Progenitor cell of endocrine pancreas (in vitro differentiated cells): Measurements from ENCODE around the gene ETAA1. TPM values are rescaled to one million over a fixed set of nuclear protein-coding genes. Genes with fewer than 3 reads are reported as not detected.
A peak's percentile ranks its signal among the peaks of the same experiment; 100 is the strongest.

Experiments
- DNase-seq: peaks from one replicate; pipeline ENCODE4 v3.0.0; 2021; ENCODE audit warnings: low spot score; ENCODE audit not compliant: unreplicated experiment
- H3K27ac Mint-ChIP-seq: 2 replicates; pipeline ENCODE4 v1.8.0; 2021; ENCODE audit warnings: mild to moderate bottlenecking, moderate library complexity, mixed read lengths
- H3K27me3 Mint-ChIP-seq: 2 replicates; pipeline ENCODE4 v1.8.0; 2021; ENCODE audit warnings: mixed read lengths
- H3K36me3 Mint-ChIP-seq: 2 replicates; pipeline ENCODE4 v1.8.0; 2022; ENCODE audit warnings: mixed read lengths; ENCODE audit not compliant: insufficient read depth
- H3K4me1 Mint-ChIP-seq: 2 replicates; pipeline ENCODE4 v1.8.0; 2021; ENCODE audit warnings: low read depth, mixed read lengths
- H3K4me3 Mint-ChIP-seq: 2 replicates; pipeline ENCODE4 v1.8.0; 2021; ENCODE audit warnings: low read depth, mild to moderate bottlenecking, moderate library complexity, mixed read lengths
- H3K9me3 Mint-ChIP-seq: 2 replicates; pipeline ENCODE4 v1.8.0; 2021; ENCODE audit warnings: low read depth, mixed read lengths
- total RNA-seq: library from RNA; stranded (reverse); gene quantifications from 2 replicates; pipeline ENCODE4 v1.2.1, GENCODE V29; 2021
- TF ChIP-seq, protein P1 (sequence below): fragments of 200-600 bp; sonication (generic); IDR thresholded peaks from one replicate; pipeline ENCODE4 v1.5.0; 2021; ENCODE audit warnings: antibody characterized with exemption, mild to moderate bottlenecking; ENCODE audit not compliant: unreplicated experiment

ETAA1 gene
- total RNA-seq, 1 donor from 2014 or later: 24.3 TPM

DNA sequence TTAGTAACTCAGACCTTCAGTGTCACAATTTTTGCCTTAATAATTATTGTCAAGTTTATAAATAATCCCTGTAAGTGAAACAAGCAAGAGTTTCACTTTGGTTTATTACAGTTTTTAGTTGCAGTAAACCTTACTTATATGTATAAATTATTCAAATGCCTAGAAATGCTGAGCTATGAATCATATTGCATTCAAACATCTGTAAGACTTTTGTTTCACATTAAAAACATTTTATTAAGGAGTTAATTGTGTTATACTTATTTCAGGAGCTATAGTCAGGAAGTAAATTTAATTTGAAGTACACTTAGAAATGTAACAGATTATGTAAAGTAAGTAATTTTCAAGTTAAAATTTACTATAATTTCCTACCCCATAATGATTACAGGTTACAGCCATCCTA lies 3.9 kb upstream of the ETAA1 start:
- TF ChIP-seq, protein P1, sequence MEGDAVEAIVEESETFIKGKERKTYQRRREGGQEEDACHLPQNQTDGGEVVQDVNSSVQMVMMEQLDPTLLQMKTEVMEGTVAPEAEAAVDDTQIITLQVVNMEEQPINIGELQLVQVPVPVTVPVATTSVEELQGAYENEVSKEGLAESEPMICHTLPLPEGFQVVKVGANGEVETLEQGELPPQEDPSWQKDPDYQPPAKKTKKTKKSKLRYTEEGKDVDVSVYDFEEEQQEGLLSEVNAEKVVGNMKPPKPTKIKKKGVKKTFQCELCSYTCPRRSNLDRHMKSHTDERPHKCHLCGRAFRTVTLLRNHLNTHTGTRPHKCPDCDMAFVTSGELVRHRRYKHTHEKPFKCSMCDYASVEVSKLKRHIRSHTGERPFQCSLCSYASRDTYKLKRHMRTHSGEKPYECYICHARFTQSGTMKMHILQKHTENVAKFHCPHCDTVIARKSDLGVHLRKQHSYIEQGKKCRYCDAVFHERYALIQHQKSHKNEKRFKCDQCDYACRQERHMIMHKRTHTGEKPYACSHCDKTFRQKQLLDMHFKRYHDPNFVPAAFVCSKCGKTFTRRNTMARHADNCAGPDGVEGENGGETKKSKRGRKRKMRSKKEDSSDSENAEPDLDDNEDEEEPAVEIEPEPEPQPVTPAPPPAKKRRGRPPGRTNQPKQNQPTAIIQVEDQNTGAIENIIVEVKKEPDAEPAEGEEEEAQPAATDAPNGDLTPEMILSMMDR: no peak
- Mint-ChIP-seq H3K36me3 (no peaks in the 10 kb centered on the region), H3K9me3 (no peaks in the 10 kb centered on the region), H3K27ac (no peak overlapping the region), H3K27me3 (no peaks in the 10 kb centered on the region), H3K4me1 (peaks cover 13% of the 10 kb centered on the region), H3K4me3 (no peak overlapping the region)
- DNase-seq: no peak

DNA sequence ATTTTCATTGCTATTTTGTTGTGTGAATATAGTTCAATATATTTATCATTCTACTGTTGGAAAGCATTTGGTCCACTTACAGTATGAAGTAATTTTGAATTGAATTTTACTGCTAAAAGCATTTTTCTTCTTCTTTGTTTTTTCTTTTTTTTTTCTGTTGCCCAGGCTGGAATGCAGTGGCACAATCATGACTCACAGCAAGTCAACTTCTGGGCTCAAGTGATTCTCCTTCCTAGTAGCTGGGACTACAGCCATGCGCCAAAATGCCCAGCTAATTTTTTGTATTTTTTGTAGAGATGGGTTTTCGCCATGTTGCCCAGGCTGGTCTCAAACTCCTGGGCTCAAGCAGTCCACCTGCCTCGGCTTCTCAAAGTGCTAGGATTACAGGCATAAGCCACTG lies 2.4 kb upstream of the ETAA1 start:
- no peaks in the 10 kb centered on the region for H3K36me3 Mint-ChIP-seq
- TF ChIP-seq, protein P1: no peak
- H3K27ac Mint-ChIP-seq: no peak overlapping the region
- no peak for DNase-seq
- no peaks in the 10 kb centered on the region for H3K27me3 Mint-ChIP-seq
- peaks cover 12% of the 10 kb centered on the region for H3K4me1 Mint-ChIP-seq
- no peaks in the 10 kb centered on the region for H3K9me3 Mint-ChIP-seq
- no peak overlapping the region for H3K4me3 Mint-ChIP-seq

DNA sequence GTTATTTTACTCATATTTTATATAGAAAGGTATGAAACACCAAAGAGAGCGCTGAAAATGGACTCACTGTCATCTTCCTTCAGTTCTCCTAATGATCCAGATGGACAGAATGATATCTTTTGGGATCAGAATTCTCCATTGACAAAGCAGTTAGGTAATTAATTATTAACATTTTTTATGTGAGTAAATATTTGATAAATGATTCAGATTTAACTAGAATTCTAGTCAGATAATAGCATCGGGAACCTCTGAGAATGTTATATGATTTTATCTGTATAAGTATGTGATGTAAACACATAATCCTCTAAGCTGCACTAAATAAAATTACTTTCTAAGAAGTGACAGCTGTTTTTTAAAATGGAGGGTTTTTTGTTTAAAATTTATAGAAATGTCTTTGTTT lies 2.0 kb downstream of the ETAA1 start:
- no peak for DNase-seq
- H3K9me3 Mint-ChIP-seq: no peaks in the 10 kb centered on the region
- no peaks in the 10 kb centered on the region for H3K27me3 Mint-ChIP-seq
- peak overlapping the region; percentile 94 for H3K4me3 Mint-ChIP-seq
- TF ChIP-seq, protein P1: no peak
- H3K27ac Mint-ChIP-seq: no peak overlapping the region
- peaks cover 10% of the 10 kb centered on the region for H3K36me3 Mint-ChIP-seq
- peaks cover 14% of the 10 kb centered on the region for H3K4me1 Mint-ChIP-seq

DNA sequence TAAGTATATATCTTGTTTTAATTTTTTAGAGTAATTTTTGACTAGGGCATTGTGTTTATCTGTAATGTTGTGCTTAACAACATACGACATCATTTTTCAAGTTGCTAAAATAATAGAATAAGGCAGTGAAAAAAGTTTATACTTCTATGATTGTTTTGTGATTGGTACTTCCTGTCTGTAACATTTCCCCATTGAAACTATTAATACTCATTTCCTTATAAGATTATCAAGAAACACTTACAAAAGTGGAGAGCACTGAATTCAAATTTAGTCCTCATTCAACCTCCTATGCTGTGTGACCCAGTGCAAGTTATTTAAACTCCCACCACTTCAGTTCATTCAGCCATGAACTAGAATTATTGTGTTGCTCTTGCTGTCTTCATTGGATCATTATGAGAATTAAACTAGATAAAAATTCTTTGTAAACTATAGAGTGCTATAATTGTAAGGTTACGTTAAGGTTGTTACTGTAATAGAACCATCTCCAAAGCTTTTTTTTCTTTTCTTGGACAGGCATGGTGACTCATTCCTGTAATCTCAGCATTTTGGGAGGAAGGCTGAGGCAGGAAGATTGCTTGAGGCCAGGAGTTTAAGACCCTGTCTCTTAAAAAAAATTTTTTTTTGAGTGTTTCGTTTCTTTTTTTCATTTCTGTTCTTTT lies 2.8 kb downstream of the ETAA1 start:
- no peak for DNase-seq
- peaks cover 17% of the 10 kb centered on the region for H3K36me3 Mint-ChIP-seq
- TF ChIP-seq, protein P1: no peak
- peak overlapping the region; percentile 41 for H3K4me3 Mint-ChIP-seq
- H3K9me3 Mint-ChIP-seq: no peaks in the 10 kb centered on the region
- peaks cover 14% of the 10 kb centered on the region for H3K4me1 Mint-ChIP-seq
- no peaks in the 10 kb centered on the region for H3K27me3 Mint-ChIP-seq
- no peak overlapping the region for H3K27ac Mint-ChIP-seq

DNA sequence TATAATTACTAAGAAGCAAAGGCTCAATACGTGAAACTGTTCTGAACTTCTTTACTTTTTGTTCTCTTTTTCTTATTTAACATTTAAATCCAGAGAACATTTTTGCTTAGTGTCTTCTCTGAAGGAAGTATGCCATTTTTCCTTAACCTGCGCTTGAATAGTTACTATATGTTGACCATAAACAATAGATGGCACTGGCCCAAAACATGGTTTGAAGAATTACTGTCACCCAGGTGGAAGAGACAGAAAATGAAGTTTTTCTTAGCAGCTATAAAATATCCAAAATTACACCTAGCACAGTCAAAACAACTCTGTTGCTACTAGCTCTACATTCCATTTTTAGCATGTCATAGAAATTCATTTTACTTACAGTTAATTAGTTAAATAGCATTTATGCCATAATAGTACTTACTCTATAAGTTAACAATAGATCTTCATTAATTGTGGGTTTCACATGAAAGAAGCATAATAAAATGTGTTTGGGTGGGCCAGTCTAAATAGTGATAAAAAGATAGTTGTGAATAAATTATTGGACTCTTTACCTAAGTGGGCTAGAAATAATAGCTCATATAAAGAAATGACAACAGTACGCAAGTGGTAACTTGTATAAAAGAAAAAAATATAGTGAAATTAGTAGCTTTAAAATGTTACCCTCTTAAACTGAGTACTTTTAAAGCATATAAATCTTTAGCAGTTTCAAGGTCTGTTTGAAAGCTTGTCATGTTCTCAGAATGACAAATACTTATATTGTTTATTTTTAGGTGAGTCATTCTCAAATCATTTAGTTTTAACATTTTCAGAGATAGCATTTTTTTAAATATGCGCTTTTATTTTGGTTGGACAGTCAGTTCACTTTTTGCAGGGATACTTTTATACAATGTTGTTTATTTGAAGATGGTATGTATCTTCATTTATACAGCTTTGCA lies 3.7 kb downstream of the ETAA1 start:
- Mint-ChIP-seq H3K27ac (no peak overlapping the region), H3K4me1 (peaks cover 15% of the 10 kb centered on the region), H3K4me3 (no peak overlapping the region), H3K36me3 (peaks cover 19% of the 10 kb centered on the region), H3K27me3 (no peaks in the 10 kb centered on the region), H3K9me3 (no peaks in the 10 kb centered on the region)
- no peak for DNase-seq
- TF ChIP-seq, protein P1: no peak
